ENCODE measurements around the gene CELF1. TPM values are rescaled to one million over a fixed set of nuclear protein-coding genes. Genes with fewer than 3 reads are reported as not detected.

Gene CELF1
- total and polyA plus RNA-seq, 2 experiments from 2014 or later: 124 to 233 TPM

GRCh38 chr11:47495011-47495855, 57.7 kb downstream of the CELF1 start:
- H3K4me1 ChIP-seq (ENCODE audit: insufficient read depth): peaks cover 15% of the 10 kb centered on the region
- no peaks in the 10 kb centered on the region for H3K9me2 ChIP-seq (ENCODE audit: insufficient read depth)
- no peaks in the 10 kb centered on the region for H3F3A ChIP-seq (replicated peaks; ENCODE audit: low read depth)
- Mint-ChIP-seq H3K36me3 (ENCODE audit: low read depth) (peaks cover 14% of the 10 kb centered on the region; the same call in 2 of the 3 replicates), H3K27ac (no peak overlapping the region), H3K4me1 (peaks cover 18% of the 10 kb centered on the region), H3K9me3 (no peaks in the 10 kb centered on the region), H3K27me3 (ENCODE audit: insufficient read depth, low read depth, poor library complexity) (peaks cover 3% of the 10 kb centered on the region), H3K4me3 (no peak overlapping the region)
- no peaks in the 10 kb centered on the region for H3K36me3 ChIP-seq (ENCODE audit: insufficient read depth)
- H3K4me2 ChIP-seq: no peak overlapping the region
- H3K79me2 ChIP-seq (replicated peaks; ENCODE audit: insufficient read depth): peaks cover 100% of the 10 kb centered on the region
- DNase-seq (ENCODE audit: low spot score) (no peak), ATAC-seq (no peak)
- H3K27ac ChIP-seq (ENCODE audit: low read depth): peak overlapping the region; percentile 42; the same call in 1 of the 2 replicates
- H2AFZ ChIP-seq: no peak overlapping the region
- peaks cover 52% of the 10 kb centered on the region for H4K20me1 ChIP-seq (replicated peaks; ENCODE audit: insufficient read depth)
- no peak for TF ChIP-seq POLR2AphosphoS5 (IDR thresholded peaks at IDR 0.05; ENCODE audit: low read depth)
- TF ChIP-seq REST (IDR thresholded peaks at IDR 0.05; ENCODE audit: unreplicated experiment): no peak
- TF ChIP-seq STAT1 (IDR thresholded peaks at IDR 0.05; ENCODE audit: unreplicated experiment): no peak
- no peaks in the 10 kb centered on the region for H3K27me3 ChIP-seq (ENCODE audit: insufficient read depth)
- no peak overlapping the region for H3K4me3 ChIP-seq

DNA sequence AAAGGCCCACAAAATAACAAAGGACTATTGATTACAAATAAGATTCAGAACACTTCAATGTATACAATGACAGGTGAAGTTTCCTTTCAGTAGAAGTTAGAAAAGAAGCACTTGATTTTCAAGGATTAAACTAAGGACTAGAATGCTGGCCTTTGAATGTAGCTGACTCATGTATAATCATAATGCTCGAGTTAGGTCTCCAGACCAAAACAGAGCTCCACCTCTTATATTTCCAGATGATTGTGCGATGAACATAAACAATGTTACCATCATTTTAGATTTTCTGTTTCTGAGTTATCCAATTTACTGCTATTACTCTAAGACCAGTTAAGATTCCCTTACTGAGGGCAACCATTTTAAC, 63.6 kb downstream of the CELF1 start:
- peaks cover 5% of the 10 kb centered on the region; the same call in 1 of the 3 replicates for H3K4me1 Mint-ChIP-seq
- Histone ChIP-seq H3K4me1 (ENCODE audit: insufficient read depth) (no peaks in the 10 kb centered on the region), H3K27ac (ENCODE audit: low read depth) (no peak overlapping the region), H4K20me1 (replicated peaks; ENCODE audit: insufficient read depth) (peaks cover 50% of the 10 kb centered on the region), H3K79me2 (replicated peaks; ENCODE audit: insufficient read depth) (peaks cover 66% of the 10 kb centered on the region), H2AFZ (no peak overlapping the region), H3K4me2 (no peak overlapping the region), H3K27me3 (ENCODE audit: insufficient read depth) (no peaks in the 10 kb centered on the region), H3F3A (replicated peaks; ENCODE audit: low read depth) (peaks cover 26% of the 10 kb centered on the region; the same call in 1 of the 2 replicates), H3K4me3 (no peak overlapping the region), H3K9me2 (ENCODE audit: insufficient read depth) (no peaks in the 10 kb centered on the region), H3K36me3 (ENCODE audit: insufficient read depth) (peaks cover 40% of the 10 kb centered on the region)
- no peak overlapping the region for H3K4me3 Mint-ChIP-seq
- H3K27ac Mint-ChIP-seq: peak overlapping the region; percentile 15; the same call in 1 of the 2 replicates
- peaks cover 5% of the 10 kb centered on the region for H3K27me3 Mint-ChIP-seq (ENCODE audit: insufficient read depth, low read depth, poor library complexity)
- ATAC-seq (no peak), DNase-seq (ENCODE audit: low spot score) (no peak)
- H3K9me3 Mint-ChIP-seq: no peaks in the 10 kb centered on the region
- H3K36me3 Mint-ChIP-seq (ENCODE audit: low read depth): peaks cover 54% of the 10 kb centered on the region
- TF ChIP-seq STAT1 (IDR thresholded peaks at IDR 0.05; ENCODE audit: unreplicated experiment): no peak
- TF ChIP-seq REST (IDR thresholded peaks at IDR 0.05; ENCODE audit: unreplicated experiment): no peak
- no peak for TF ChIP-seq EZH2phosphoT487 (IDR thresholded peaks at IDR 0.05; ENCODE audit: unreplicated experiment)
- TF ChIP-seq JUNB (IDR thresholded peaks at IDR 0.05; ENCODE audit: unreplicated experiment): no peak
- TF ChIP-seq, protein P1, sequence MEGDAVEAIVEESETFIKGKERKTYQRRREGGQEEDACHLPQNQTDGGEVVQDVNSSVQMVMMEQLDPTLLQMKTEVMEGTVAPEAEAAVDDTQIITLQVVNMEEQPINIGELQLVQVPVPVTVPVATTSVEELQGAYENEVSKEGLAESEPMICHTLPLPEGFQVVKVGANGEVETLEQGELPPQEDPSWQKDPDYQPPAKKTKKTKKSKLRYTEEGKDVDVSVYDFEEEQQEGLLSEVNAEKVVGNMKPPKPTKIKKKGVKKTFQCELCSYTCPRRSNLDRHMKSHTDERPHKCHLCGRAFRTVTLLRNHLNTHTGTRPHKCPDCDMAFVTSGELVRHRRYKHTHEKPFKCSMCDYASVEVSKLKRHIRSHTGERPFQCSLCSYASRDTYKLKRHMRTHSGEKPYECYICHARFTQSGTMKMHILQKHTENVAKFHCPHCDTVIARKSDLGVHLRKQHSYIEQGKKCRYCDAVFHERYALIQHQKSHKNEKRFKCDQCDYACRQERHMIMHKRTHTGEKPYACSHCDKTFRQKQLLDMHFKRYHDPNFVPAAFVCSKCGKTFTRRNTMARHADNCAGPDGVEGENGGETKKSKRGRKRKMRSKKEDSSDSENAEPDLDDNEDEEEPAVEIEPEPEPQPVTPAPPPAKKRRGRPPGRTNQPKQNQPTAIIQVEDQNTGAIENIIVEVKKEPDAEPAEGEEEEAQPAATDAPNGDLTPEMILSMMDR (conservative IDR thresholded peaks at IDR 0.05; ENCODE audit: low read depth in 2 of 2): no peak

All from GM23338 (cell line).